SKM-1 (cell line): ENCODE data around the gene CRYL1.

ENCODE experiments used
- DNase-seq: peaks from one replicate; lab custom pipeline; 2025; ENCODE audit not compliant: unreplicated experiment; lab: John Stamatoyannopoulos, UW

CRYL1 gene

GRCh38 chr13:20428666-20429644 is 96.7 kb downstream of the CRYL1 start:
- DNase-seq, result no peak

- DNase-seq, result no peak
Measured at GRCh38 chr13:20426766-20427448, 98.8 kb downstream of the CRYL1 start.

DNA sequence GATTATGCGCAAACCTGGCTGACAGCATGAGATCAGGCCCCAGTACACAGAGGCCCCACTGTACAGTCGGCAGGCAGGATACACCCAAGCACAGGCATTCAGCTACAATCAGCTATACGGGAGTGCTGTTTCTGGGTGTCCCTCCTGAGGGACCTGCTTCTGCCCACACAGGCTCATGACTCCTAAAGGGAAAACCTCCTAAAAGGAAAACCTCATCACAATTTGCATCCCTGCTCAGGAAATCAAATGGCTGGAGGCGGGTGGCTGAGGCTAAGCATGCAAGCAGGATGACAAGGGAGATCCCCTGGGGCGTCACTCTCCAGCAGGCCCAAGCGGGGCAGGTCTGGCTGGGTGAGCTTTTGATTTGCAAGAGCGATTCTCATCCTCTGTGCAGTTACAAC is 99.8 kb downstream of the CRYL1 start:
- DNase-seq, result no peak

DNA sequence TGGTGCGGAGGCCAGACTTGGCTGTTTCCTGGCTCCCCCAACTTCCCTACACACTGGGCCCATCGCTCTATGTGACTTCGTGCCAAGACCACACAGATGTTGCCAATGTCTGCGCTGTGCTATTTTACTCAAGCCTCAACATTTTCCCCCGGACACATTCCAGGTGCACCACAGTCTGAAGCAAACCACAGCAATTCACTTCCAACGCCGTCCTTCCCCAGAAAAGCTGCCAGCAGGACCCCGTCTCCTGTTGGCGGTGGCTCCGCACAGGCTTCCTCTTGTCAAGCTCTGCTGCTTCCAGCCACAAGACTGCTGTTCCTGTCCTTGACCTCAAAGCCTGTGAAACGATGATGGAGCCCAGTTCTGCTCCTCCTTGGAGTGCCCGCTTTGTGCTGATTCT is 100.7 kb downstream of the CRYL1 start:
- no peak for DNase-seq

- no peak for DNase-seq
Measured at GRCh38 chr13:20424559-20424852, 101.2 kb downstream of the CRYL1 start.

- no peak for DNase-seq
Measured at GRCh38 chr13:20422362-20422761, 103.3 kb downstream of the CRYL1 start.

DNA sequence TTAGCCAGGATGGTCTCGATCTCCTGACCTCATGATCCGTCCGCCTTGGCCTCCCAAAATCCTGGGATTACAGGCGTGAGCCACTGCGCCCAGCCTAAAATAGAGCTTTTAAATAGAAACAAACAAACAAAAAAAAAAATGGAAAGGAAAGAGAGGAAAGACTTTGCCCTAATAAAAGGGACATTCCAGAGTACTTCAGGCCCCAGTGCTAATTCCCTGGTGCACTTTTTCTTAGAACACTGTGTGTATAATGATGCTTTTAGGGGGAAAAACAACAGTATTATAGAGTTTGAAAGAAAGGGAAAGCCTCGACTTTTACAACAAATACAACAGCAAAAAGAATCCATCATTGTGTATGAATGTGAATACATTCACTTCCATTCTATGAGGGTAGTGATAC is 104.7 kb downstream of the CRYL1 start:
- no peak for DNase-seq

DNA sequence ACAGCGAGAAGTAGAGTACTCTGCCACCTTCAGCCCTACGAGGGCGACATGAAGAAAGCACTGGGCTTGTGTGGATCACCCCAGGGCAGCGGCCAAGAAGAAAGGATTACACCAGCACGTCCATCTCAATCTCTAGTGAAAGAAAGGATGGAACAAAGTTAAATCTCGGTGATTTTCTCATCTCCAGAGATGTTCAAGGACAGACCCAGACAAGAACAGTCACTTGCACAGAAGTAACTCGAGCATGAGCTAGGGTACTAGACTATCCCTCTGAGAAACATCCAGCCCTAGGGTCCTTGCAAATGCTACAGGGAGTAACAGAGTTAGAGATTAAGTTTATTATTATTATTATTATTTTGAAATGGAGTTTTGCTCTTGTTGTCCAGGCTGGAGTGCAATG is 106.7 kb downstream of the CRYL1 start:
- no peak for DNase-seq

GRCh38 chr13:20416223-20416745 is 109.4 kb downstream of the CRYL1 start:
- no peak for DNase-seq

- DNase-seq, result no peak
Measured at GRCh38 chr13:20415694-20416107, 110.0 kb downstream of the CRYL1 start.

GRCh38 chr13:20415306-20415679 is 110.4 kb downstream of the CRYL1 start:
- no peak for DNase-seq

- DNase-seq, result no peak
Measured at GRCh38 chr13:20414546-20415305, 110.9 kb downstream of the CRYL1 start.

GRCh38 chr13:20412691-20413355 is 112.8 kb downstream of the CRYL1 start:
- no peak for DNase-seq

GRCh38 chr13:20411638-20412342 is 113.9 kb downstream of the CRYL1 start:
- DNase-seq, result peak; percentile 62

GRCh38 chr13:20410726-20411125 is 114.9 kb downstream of the CRYL1 start:
- no peak for DNase-seq

- no peak for DNase-seq
Measured at GRCh38 chr13:20408181-20408580, 117.5 kb downstream of the CRYL1 start.

- no peak for DNase-seq
Measured at GRCh38 chr13:20407759-20408158, 117.9 kb downstream of the CRYL1 start.

GRCh38 chr13:20405691-20406090 is 120.0 kb downstream of the CRYL1 start:
- DNase-seq, result no peak

GRCh38 chr13:20404488-20405222 is 121.0 kb downstream of the CRYL1 start:
- no peak for DNase-seq

DNA sequence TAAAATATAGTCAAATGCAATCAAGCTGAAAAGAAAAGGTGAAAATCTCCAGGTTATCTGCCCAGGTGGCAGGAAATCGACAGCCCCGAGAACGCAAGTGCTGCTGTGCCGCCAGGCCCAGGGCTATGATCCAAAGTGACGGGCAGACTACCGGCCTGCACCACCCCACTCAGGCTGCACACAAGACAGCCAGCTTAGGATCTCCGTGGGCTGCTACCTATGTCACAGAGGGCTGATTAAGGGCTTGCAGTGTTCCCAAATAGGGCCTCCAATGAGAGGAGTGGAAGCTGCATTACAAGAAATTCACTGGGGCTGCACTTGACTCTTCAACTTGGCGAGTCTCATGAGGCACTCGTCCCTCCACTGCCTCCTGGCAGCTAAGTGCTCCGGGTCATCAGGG is 121.8 kb downstream of the CRYL1 start:
- DNase-seq, result no peak
